Pancreas (tissue), 10 donors: Measurements from ENCODE around the gene ABCA3. TPM values are rescaled to one million over a fixed set of nuclear protein-coding genes. Genes with fewer than 3 reads are reported as not detected.

ENCODE experiments used
- ATAC-seq, 4 donors: fragments of 200-7000 bp; cut with Tn5 transposase; one replicate each; pipeline versions ENCODE4 v1.8.0 to v1.9.1; 2020; ENCODE audit warnings: mild to moderate bottlenecking in 4 of 4, moderate library complexity in 4 of 4
- DNase-seq, 6 donors: peaks; one replicate each; pipeline ENCODE4 v3.0.0-alpha.2; 2020
- FAIRE-seq: peaks from 2 replicates; lab custom pipeline; 2012; peaks lifted over from hg19 to GRCh38; lab: Jason Lieb, UNC
- H3K27ac ChIP-seq, 4 donors: fragments of 200-600 bp; sonication (generic); 1 replicate in 3 of 4; 2 replicates in 1 of 4; pipeline versions ENCODE4 v1.5.0 to v1.8.0; 2020
- H3K27me3 ChIP-seq, 4 donors: fragments of 200-600 bp; one replicate each; pipeline ENCODE4 v1.8.0; 2021
- H3K36me3 ChIP-seq, 3 donors: fragments of 200-600 bp; sonication (generic) in 1 of 3; one replicate each; pipeline versions ENCODE4 v1.5.0 to v1.8.0; 2020 to 2021
- H3K4me1 ChIP-seq, 3 donors: fragments of 200-600 bp; one replicate each; pipeline ENCODE4 v1.8.0; 2021
- H3K4me3 ChIP-seq, 4 donors: fragments of 200-600 bp; sonication (generic) in 2 of 4; one replicate each; pipeline versions ENCODE4 v1.5.0 to v1.8.0; 2020 to 2021
- H3K9me3 ChIP-seq, 4 donors: fragments of 200-600 bp; one replicate each; pipeline ENCODE4 v1.8.0; 2021
- WGBS, 2 donors: extraction: QIAGEN DNeasy Blood & Tissue Kit; methylation state at CpG; one replicate each; pipeline ENCODE4 v1.1.7; 2013; 5-methylcytosine and 5-hydroxymethylcytosine counted together
- intact Hi-C, 3 donors: fragments of 100-400 bp; cut with DNase I; formaldehyde crosslinking; loops; one replicate each; pipeline versions ENCODE4 v1.11.1 to v1.14.2; 2022
- polyA plus RNA-seq, 2 donors: library from polyadenylated mRNA; stranded (reverse); fragments of 200-250 nt; gene quantifications; one replicate each; pipeline ENCODE4 v1.2.3, GENCODE V29; 2013
- total RNA-seq, 6 donors: library from RNA; stranded (reverse); fragmentation: NEBNext Ultra II Directional in 4 of 6; extraction: Animal tissue kit (Norgen Biotek cat#: 25700) in 4 of 6; gene quantifications; one replicate each; pipeline versions ENCODE4 v1.2.1 to v1.2.4, GENCODE V29; 2021 to 2023
- TF ChIP-seq, protein P1 (sequence below), 4 donors: fragments of 200-600 bp; sonication (generic) in 3 of 4; IDR thresholded peaks; one replicate each; pipeline versions ENCODE4 v1.5.0 to v1.8.0; 2021; ENCODE audit warnings: antibody characterized with exemption in 4 of 4
- donor health status: healthy with polysubstance abuse.
- donor health status: DM: no; HTN: no; CAD: no; lungs with moderate emphysema.
- donor health status: DM: no; HTN: no; CAD: no.
- donor health status: control.
- donor health status: control.
- donor health status: Bipolar disorder and iron deficiency.
- donor health status: DM: yes; HTN: yes; CAD: no.
- donor health status: DM: no; HTN: no; CAD: no.
- donor health status: DM: no; HTN: no; CAD: no.
- donor health status: DM: yes; HTN: yes; CAD: no.

The ABCA3 gene
- total and polyA plus RNA-seq, 8 donors = 12.7 to 26.5 (median 18.0) TPM

DNA sequence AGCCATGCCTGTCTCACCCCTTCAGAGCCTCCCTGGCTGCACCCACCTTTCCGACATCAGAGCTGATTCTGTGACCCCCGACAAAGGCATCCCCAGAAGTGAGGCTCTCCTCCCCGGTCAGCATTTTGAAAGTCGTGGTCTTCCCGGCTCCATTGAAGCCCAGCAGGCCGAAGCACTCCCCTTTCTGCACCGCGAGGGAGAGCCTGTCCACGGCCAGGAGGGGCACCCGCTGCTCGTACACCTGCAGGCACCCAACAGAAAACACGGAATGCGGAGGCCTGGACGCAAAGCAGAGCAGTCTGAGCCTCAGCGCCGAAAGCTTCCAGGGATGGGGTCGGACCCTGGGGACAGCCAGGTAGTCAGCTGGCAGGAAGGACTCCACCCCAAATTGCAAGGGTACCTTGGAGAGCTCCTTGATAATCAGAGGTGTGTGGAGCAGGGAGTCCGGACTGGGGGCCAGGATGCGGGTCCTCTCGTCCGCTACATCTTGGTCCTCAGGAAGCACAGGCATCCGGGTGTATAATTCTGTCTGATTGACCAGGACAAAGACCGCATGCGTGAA lies 59.5 kb downstream of the ABCA3 start:
- intact Hi-C loops = loop anchor here in 1 of 3 donors (10.0 kb wide), 1 partner anchor 154 kb away; no protein-coding TSS in a partner anchor
- FAIRE-seq (no peak), DNase-seq (no peak), ATAC-seq (no peak)
- TF ChIP-seq, protein P1, sequence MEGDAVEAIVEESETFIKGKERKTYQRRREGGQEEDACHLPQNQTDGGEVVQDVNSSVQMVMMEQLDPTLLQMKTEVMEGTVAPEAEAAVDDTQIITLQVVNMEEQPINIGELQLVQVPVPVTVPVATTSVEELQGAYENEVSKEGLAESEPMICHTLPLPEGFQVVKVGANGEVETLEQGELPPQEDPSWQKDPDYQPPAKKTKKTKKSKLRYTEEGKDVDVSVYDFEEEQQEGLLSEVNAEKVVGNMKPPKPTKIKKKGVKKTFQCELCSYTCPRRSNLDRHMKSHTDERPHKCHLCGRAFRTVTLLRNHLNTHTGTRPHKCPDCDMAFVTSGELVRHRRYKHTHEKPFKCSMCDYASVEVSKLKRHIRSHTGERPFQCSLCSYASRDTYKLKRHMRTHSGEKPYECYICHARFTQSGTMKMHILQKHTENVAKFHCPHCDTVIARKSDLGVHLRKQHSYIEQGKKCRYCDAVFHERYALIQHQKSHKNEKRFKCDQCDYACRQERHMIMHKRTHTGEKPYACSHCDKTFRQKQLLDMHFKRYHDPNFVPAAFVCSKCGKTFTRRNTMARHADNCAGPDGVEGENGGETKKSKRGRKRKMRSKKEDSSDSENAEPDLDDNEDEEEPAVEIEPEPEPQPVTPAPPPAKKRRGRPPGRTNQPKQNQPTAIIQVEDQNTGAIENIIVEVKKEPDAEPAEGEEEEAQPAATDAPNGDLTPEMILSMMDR (IDR thresholded peaks at IDR 0.05) = no peak
- H3K4me3 ChIP-seq = no peak overlapping the region
- H3K27ac ChIP-seq = no peak overlapping the region
- no peaks in the 10 kb centered on the region for H3K27me3 ChIP-seq
- no peaks in the 10 kb centered on the region for H3K9me3 ChIP-seq
- no peaks in the 10 kb centered on the region for H3K4me1 ChIP-seq
- 87 to 90% methylated on average over 24 of the region's 24 CpGs for WGBS, 2 donors
- no peaks in the 10 kb centered on the region for H3K36me3 ChIP-seq

DNA sequence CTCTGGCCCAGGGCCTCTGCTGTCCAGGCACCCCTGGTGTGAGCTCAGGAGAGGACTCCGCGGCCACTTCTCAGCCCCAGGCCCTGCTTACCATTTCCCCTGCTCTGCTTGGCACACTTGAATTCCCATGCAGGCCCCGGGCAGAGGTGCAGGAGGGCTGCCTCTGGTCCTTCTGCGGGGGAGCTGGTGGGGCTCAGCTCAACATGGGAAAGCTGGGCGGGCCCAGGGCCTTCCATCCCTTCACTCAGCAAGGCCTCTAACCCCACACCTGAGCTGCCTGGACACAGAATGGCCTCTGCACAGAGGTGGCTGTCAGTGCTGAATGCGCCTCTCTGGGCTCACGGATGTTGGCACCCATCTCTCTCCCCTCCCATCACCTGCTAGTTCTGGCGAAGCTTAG lies 60.1 kb downstream of the ABCA3 start:
- no peak overlapping the region for H3K4me3 ChIP-seq
- H3K9me3 ChIP-seq = no peaks in the 10 kb centered on the region
- no peak overlapping the region for H3K27ac ChIP-seq
- ATAC-seq = no peak
- TF ChIP-seq, protein P1 (IDR thresholded peaks at IDR 0.05) = no peak
- no peaks in the 10 kb centered on the region for H3K27me3 ChIP-seq
- H3K4me1 ChIP-seq = no peaks in the 10 kb centered on the region
- FAIRE-seq = no peak
- WGBS, 2 donors = 91 to 95% methylated on average over 8 of the region's 8 CpGs
- H3K36me3 ChIP-seq = no peaks in the 10 kb centered on the region
- intact Hi-C loops = loop anchor here in 1 of 3 donors (10.0 kb wide), 1 partner anchor 154 kb away; no protein-coding TSS in a partner anchor
- no peak for DNase-seq

DNA sequence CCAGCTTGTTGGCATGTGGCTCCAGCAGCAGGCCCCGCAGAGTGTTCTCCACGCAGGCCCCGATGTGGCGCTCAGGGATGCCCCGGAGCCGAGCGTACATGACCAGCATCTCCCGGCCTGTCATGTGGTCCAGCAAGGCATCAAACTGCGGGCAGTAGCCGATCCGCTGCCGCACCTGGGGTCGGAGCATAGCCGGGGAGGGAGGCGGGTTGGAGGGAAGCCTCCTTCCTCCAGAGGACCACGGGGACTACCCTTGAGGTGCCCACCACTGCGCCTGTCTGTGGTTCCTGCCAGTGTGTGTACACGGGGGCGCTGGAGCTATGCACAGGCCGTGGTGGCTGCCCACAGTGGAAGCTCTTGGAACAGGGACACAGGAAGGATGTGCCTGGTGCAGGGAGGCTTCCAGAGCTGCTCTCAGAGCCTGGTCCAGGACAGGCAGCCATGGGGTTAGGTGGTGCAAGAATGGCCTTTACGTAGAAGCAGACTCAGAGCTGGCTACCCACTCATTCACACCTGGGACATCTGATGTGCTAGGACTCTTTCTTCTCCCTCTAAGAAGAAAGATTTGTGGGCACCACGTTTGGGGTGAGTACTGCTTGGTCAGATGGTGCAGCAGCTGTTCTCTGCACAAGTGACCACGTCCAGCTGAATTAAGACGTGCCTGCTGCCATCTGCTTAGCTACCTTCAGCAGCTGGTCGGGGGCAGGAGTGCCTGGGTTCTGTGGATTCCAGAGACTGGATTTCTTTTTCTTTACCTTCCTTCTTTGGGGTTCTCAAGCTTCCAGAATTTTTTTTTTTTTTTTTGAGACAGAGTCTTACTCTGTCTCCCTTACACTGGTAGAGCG lies 61.4 kb downstream of the ABCA3 start:
- no peaks in the 10 kb centered on the region for H3K9me3 ChIP-seq
- DNase-seq = no peak
- TF ChIP-seq, protein P1 (IDR thresholded peaks at IDR 0.05) = no peak
- intact Hi-C loops = no loop called here
- H3K27me3 ChIP-seq = no peaks in the 10 kb centered on the region
- 86 to 87% methylated on average over 26 of the region's 26 CpGs for WGBS, 2 donors
- no peak overlapping the region for H3K4me3 ChIP-seq
- H3K4me1 ChIP-seq = no peaks in the 10 kb centered on the region
- ATAC-seq = no peak
- H3K36me3 ChIP-seq = no peaks in the 10 kb centered on the region
- no peak overlapping the region for H3K27ac ChIP-seq
- FAIRE-seq = no peak

DNA sequence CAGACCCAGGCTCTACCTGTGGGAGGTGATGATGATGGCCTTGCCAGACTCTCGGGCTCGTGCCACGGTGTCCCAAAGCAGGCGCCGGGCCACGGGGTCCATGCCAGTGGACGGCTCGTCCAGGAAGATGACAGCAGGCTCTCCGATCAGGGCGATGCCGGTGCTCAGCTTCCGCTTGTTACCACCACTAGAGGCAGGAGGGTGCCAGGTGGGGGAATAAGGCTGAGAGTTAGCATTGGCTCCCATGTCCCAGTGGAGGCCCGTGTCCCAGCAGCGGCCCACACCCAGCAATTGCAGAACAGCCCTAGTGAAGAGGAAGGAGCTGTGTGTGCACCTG lies 62.3 kb downstream of the ABCA3 start:
- Histone ChIP-seq H3K4me1 (no peaks in the 10 kb centered on the region), H3K36me3 (no peaks in the 10 kb centered on the region), H3K9me3 (no peaks in the 10 kb centered on the region), H3K4me3 (no peak overlapping the region), H3K27ac (no peak overlapping the region), H3K27me3 (no peaks in the 10 kb centered on the region)
- 87 to 91% methylated on average over 14 of the region's 14 CpGs for WGBS, 2 donors
- no peak for ATAC-seq
- no peak for DNase-seq
- intact Hi-C loops = no loop called here
- TF ChIP-seq, protein P1 (IDR thresholded peaks at IDR 0.05) = no peak
- FAIRE-seq = no peak
